Liver (tissue), 9 donors: ENCODE data around the gene PLXNB2. TPM values are rescaled to one million over a fixed set of nuclear protein-coding genes. Genes with fewer than 3 reads are reported as not detected.

Experiments used
- DNase-seq: peaks from one replicate; pipeline ENCODE4 v3.0.0-alpha.2; 2017; ENCODE audit warnings: low spot score
- H3K27ac ChIP-seq, 2 donors: one replicate each; pipeline ENCODE4 v1.7.0; 2013; ENCODE audit warnings: inconsistent platforms in 2 of 2, low read length in 2 of 2, control low read depth in 1 of 2, low read depth in 1 of 2, mild to moderate bottlenecking in 1 of 2
- H3K27me3 ChIP-seq, 4 donors: one replicate each; pipeline versions ENCODE4 v1.6.1 to v1.7.0; 2013; ENCODE audit warnings: low read length in 3 of 4, inconsistent platforms in 1 of 4, mild to moderate bottlenecking in 1 of 4, moderate library complexity in 1 of 4; ENCODE audit not compliant: control insufficient read depth in 4 of 4, insufficient read depth in 4 of 4
- H3K36me3 ChIP-seq, 4 donors: one replicate each; pipeline versions ENCODE4 v1.6.1 to v1.7.0; 2013; ENCODE audit warnings: low read length in 3 of 4, mild to moderate bottlenecking in 3 of 4, low read depth in 1 of 4, moderate library complexity in 1 of 4; ENCODE audit not compliant: control insufficient read depth in 4 of 4, insufficient read depth in 3 of 4
- H3K4me1 ChIP-seq, 4 donors: one replicate each; pipeline versions ENCODE4 v1.6.1 to v1.7.0; 2013; ENCODE audit warnings: low read length in 3 of 4, mild to moderate bottlenecking in 3 of 4, moderate library complexity in 1 of 4; ENCODE audit not compliant: control insufficient read depth in 4 of 4, insufficient read depth in 4 of 4
- H3K4me3 ChIP-seq, 3 donors: one replicate each; pipeline versions ENCODE4 v1.6.1 to v1.7.0; 2013; ENCODE audit warnings: low read length in 3 of 3, control low read depth in 1 of 3, low read depth in 1 of 3, mild to moderate bottlenecking in 1 of 3
- H3K9ac ChIP-seq, 2 donors: one replicate each; pipeline ENCODE4 v1.7.0; 2013; ENCODE audit warnings: low read length in 2 of 2, mild to moderate bottlenecking in 2 of 2, moderate library complexity in 2 of 2, control low read depth in 1 of 2, low read depth in 1 of 2
- H3K9me3 ChIP-seq, 4 donors: one replicate each; pipeline versions ENCODE4 v1.6.1 to v1.7.0; 2013; ENCODE audit warnings: low read length in 3 of 4; ENCODE audit not compliant: control insufficient read depth in 4 of 4
- CTCF ChIP-seq: fragments of 150-350 bp; IDR thresholded peaks from 2 replicates; pipeline ENCODE4 v1.5.1; 2017; ENCODE audit warnings: improper control_type of control experiment, low read depth, low read length; ENCODE audit not compliant: missing input control
- EGR1 ChIP-seq, 2 donors: IDR thresholded peaks; 2 replicates each; pipeline ENCODE4 v1.6.1; 2016 to 2018; ENCODE audit warnings: antibody characterized with exemption in 2 of 2, low read depth in 2 of 2
- FOXA1 ChIP-seq: IDR thresholded peaks from 2 replicates; pipeline ENCODE4 v1.6.1; 2016; ENCODE audit warnings: antibody characterized with exemption
- FOXA2 ChIP-seq: IDR thresholded peaks from 2 replicates; pipeline ENCODE4 v1.6.1; 2016; ENCODE audit warnings: antibody characterized with exemption
- GABPA ChIP-seq, 2 donors: IDR thresholded peaks in 1 of 2; conservative IDR thresholded peaks in 1 of 2; 2 replicates each; pipeline ENCODE4 v1.6.1; 2016; ENCODE audit warnings: antibody characterized with exemption in 2 of 2, mild to moderate bottlenecking in 1 of 2, moderate library complexity in 1 of 2
- HNF4A ChIP-seq, 2 donors: conservative IDR thresholded peaks; 2 replicates each; pipeline ENCODE4 v1.6.1; 2016; ENCODE audit warnings: antibody characterized with exemption in 2 of 2, mild to moderate bottlenecking in 2 of 2
- HNF4G ChIP-seq: IDR thresholded peaks from 2 replicates; pipeline ENCODE4 v1.6.1; 2016; ENCODE audit warnings: antibody characterized with exemption
- JUND ChIP-seq, 2 donors: IDR thresholded peaks; 2 replicates each; pipeline ENCODE4 v1.6.1; 2016; ENCODE audit warnings: antibody characterized with exemption in 2 of 2
- MAX ChIP-seq: IDR thresholded peaks from 2 replicates; pipeline ENCODE4 v1.6.1; 2016; ENCODE audit warnings: antibody characterized with exemption
- NR2F2 ChIP-seq: IDR thresholded peaks from 2 replicates; pipeline ENCODE4 v1.6.1; 2016; ENCODE audit warnings: antibody characterized with exemption
- RAD21 ChIP-seq, 2 donors: IDR thresholded peaks; 2 replicates each; pipeline ENCODE4 v1.6.1; 2016; ENCODE audit warnings: antibody characterized with exemption in 2 of 2, mild to moderate bottlenecking in 2 of 2
- REST ChIP-seq: IDR thresholded peaks from 2 replicates; pipeline ENCODE4 v1.6.1; 2016; ENCODE audit warnings: antibody characterized with exemption, mild to moderate bottlenecking
- RXRA ChIP-seq, 2 donors: IDR thresholded peaks; 2 replicates each; pipeline ENCODE4 v1.6.1; 2017 to 2018; ENCODE audit warnings: antibody characterized with exemption in 2 of 2, mild to moderate bottlenecking in 1 of 2
- SP1 ChIP-seq: IDR thresholded peaks from 2 replicates; pipeline ENCODE4 v1.6.1; 2018; ENCODE audit warnings: antibody characterized with exemption, mild to moderate bottlenecking
- TAF1 ChIP-seq: conservative IDR thresholded peaks from 2 replicates; pipeline ENCODE4 v1.6.1; 2016; ENCODE audit warnings: antibody characterized with exemption, mild to moderate bottlenecking
- YY1 ChIP-seq: IDR thresholded peaks from 2 replicates; pipeline ENCODE4 v1.6.1; 2016; ENCODE audit warnings: antibody characterized with exemption, mild to moderate bottlenecking
- ZBTB33 ChIP-seq: IDR thresholded peaks from 2 replicates; pipeline ENCODE4 v1.6.1; 2016; ENCODE audit warnings: antibody characterized with exemption
- WGBS: extraction: QIAGEN DNeasy Blood & Tissue Kit; methylation state at CpG from one replicate; pipeline ENCODE4 v1.1.7; 2013; 5-methylcytosine and 5-hydroxymethylcytosine counted together
- polyA plus RNA-seq, 2 donors: library from polyadenylated mRNA; stranded (reverse) in 1 of 2; unstranded in 1 of 2; fragments of 200-250 nt in 1 of 2; fragments of >200 nt in 1 of 2; fragmentation: Nextera tagmentation in 1 of 2; extraction: Ambion mirVana in 1 of 2; gene quantifications; one replicate each; pipeline versions ENCODE4 v1.2.1 to v1.2.3, GENCODE V29; 2013 to 2015
- total RNA-seq, 2 donors: library from RNA; depleted of rRNA; stranded (reverse); fragments of >200 nt; gene quantifications; one replicate each; pipeline ENCODE4 v1.2.3, GENCODE V29; 2014
- TF ChIP-seq, protein P1 (sequence below): IDR thresholded peaks from 2 replicates; pipeline ENCODE4 v1.6.1; 2016; ENCODE audit warnings: antibody characterized with exemption
- donor health status: healthy.
- donor health status: healthy.
- donor health status: healthy.
- donor health status: healthy.
- donor health status: healthy.

The PLXNB2 gene
- total and polyA plus RNA-seq, 4 donors: 28.8 to 95.7 (median 73.9) TPM

DNA sequence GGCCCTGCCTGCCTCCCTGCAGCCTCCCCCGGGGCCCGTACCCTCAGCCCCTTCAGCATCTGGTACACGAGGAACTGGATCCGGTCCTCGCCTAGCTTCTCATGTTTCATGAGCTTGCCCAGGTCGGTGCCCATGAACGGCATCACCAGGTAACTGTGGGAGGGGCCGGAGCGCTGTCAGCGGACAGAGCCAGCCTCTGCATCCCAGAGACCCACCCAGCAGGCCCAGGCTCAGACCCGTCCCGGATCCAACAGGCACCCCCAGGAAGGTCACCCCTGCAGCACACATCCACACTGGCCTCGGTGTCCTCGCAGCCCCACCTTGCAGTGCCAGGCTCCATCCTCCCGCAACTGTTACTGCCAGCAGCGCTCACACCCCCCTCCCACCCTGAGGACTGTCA, 50.4 kb downstream of the PLXNB2 start:
- no peak for DNase-seq
- WGBS: 81% methylated on average over 16 of the region's 16 CpGs
- TF ChIP-seq ZBTB33 (no peak), MAX (no peak), YY1 (no peak), RAD21 (IDR thresholded peaks at IDR 0.05) (no peak), CTCF (no peak), EGR1 (IDR thresholded peaks at IDR 0.05; ENCODE audit: low read depth in 2 of 2) (no peak), FOXA2 (no peak), TAF1 (no peak), JUND (IDR thresholded peaks at IDR 0.05) (no peak), SP1 (no peak), HNF4G (no peak), RXRA (IDR thresholded peaks at IDR 0.05) (no peak), HNF4A (conservative IDR thresholded peaks at IDR 0.05) (no peak), NR2F2 (no peak), FOXA1 (no peak), REST (no peak), GABPA (IDR thresholded peaks at IDR 0.05 in 1 of 2, conservative IDR thresholded peaks at IDR 0.05 in 1 of 2) (no peak)
- TF ChIP-seq, protein P1, sequence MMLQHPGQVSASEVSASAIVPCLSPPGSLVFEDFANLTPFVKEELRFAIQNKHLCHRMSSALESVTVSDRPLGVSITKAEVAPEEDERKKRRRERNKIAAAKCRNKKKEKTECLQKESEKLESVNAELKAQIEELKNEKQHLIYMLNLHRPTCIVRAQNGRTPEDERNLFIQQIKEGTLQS: no peak
- Histone ChIP-seq H3K9ac (no peak overlapping the region), H3K9me3 (no peaks in the 10 kb centered on the region), H3K27ac (no peak overlapping the region), H3K27me3 (no peaks in the 10 kb centered on the region), H3K4me1 (peaks cover 16 to 40% (median 26%) of the 10 kb centered on the region in 4 donors), H3K4me3 (no peak overlapping the region), H3K36me3 (peaks cover 0 to 1% (median 0%) of the 10 kb centered on the region in 4 donors)
